ENCODE data around the gene NFIB. TPM values are rescaled to one million over a fixed set of nuclear protein-coding genes. Genes with fewer than 3 reads are reported as not detected.

Gene NFIB
- total and polyA plus RNA-seq, 10 of the 15 experiments (the other 5 are each of a cell fraction or from before 2014, with no cell fraction given) = under 0.01 to 0.19 (median 0.05) TPM; not detected in 3

- TF ChIP-seq RELB (IDR thresholded peaks at IDR 0.05; ENCODE audit: low read depth) (no peak), ZNF592 (IDR thresholded peaks at IDR 0.05) (no peak), BCLAF1 (IDR thresholded peaks at IDR 0.05) (no peak)
These were observed 70.4 kb downstream of the NFIB start (continued) for GRCh38 chr9:14243514-14244042.

Measured in GM12878 (cell line).